Neural progenitor cell (in vitro differentiated cells): ENCODE results near the gene NRCAM.

Experiments
- CTCF ChIP-seq: fragments of 200-600 bp; sonication (generic); IDR thresholded peaks from 2 replicates; pipeline ENCODE4 v1.5.1; 2017; ENCODE audit warnings: antibody characterized with exemption, mild to moderate bottlenecking
- EZH2 ChIP-seq: fragments of 200-600 bp; sonication (generic); IDR thresholded peaks from 2 replicates; pipeline ENCODE4 v1.6.1; 2017; ENCODE audit warnings: antibody characterized with exemption, mild to moderate bottlenecking, moderate library complexity

DNA sequence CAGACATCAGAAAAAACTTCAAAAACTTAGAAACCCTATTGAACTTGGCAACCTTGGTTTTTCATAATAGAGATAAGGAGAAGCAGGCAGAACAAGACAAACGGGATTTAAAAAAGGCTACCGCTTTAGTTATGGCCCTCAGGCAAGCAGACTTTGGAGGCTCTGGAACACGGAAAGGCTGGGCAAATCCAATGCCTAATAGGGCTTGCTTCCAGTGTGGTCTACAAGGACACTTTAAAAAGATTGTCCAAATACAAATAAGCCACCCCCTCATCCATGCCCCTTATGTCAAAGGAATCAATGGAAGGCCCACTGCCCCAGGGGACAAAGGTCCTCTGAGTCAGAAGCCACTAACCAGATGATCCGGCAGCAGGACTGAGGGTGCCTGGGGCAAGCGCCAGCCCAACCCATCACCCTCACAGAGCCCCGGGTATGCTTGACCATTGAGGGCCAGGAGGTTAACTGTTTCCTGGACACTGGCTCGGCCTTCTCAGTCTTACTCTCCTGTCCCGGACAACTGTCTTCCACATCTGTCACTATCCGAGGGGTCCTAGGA is 115.3 kb downstream of the NRCAM start:
- TF ChIP-seq CTCF (no peak), EZH2 (no peak)
